Limb (tissue), 2 donors: ENCODE results near the gene RPL15.
"Not testable (repeated sequence)": the region's sequence is repeated elsewhere in the genome, so short reads cannot be mapped to it uniquely, and the experiment has no call there.

Experiments used
- DNase-seq, 2 donors: peaks; one replicate each; pipeline ENCODE4 v3.0.0-alpha.2; 2016; ENCODE audit errors: extremely low spot score in 2 of 2

Gene RPL15

GRCh38 chr3:23889386-23889785 lies 27.5 kb upstream of the RPL15 start:
- no peak for DNase-seq

- no peak for DNase-seq
Measured at GRCh38 chr3:23889950-23890349, 27.0 kb upstream of the RPL15 start.

- no peak for DNase-seq
Measured at GRCh38 chr3:23894254-23895061, 22.5 kb upstream of the RPL15 start.

- DNase-seq, result no peak
Measured at GRCh38 chr3:23895181-23895580, 21.8 kb upstream of the RPL15 start.

- no peak for DNase-seq
Measured at GRCh38 chr3:23900744-23901143, 16.2 kb upstream of the RPL15 start.

- DNase-seq, result no peak
Measured at GRCh38 chr3:23904545-23904944, 12.4 kb upstream of the RPL15 start.

GRCh38 chr3:23909341-23909740 lies 7.6 kb upstream of the RPL15 start:
- DNase-seq, result no peak

GRCh38 chr3:23911397-23911796 lies 5.5 kb upstream of the RPL15 start:
- no peak for DNase-seq

- DNase-seq, result not testable (repeated sequence)
Measured at GRCh38 chr3:23912335-23912734, 4.6 kb upstream of the RPL15 start.

- no peak for DNase-seq
Measured at GRCh38 chr3:23913182-23913581, 3.8 kb upstream of the RPL15 start.

- no peak for DNase-seq
Measured at GRCh38 chr3:23913873-23914743, 2.8 kb upstream of the RPL15 start.

- DNase-seq, result no peak
Measured at GRCh38 chr3:23915537-23916108, 1.3 kb upstream of the RPL15 start.

- no peak for DNase-seq
Measured at GRCh38 chr3:23916152-23916885, 613 bp upstream of the RPL15 start.

- not testable (repeated sequence) for DNase-seq
Measured at GRCh38 chr3:23917679-23918303, 859 bp downstream of the RPL15 start.

GRCh38 chr3:23918331-23918730 lies 1.4 kb downstream of the RPL15 start:
- not testable (repeated sequence) for DNase-seq

GRCh38 chr3:23919628-23920027 lies 2.7 kb downstream of the RPL15 start:
- no peak for DNase-seq

- no peak for DNase-seq
Measured at GRCh38 chr3:23920151-23920655, 3.3 kb downstream of the RPL15 start.

GRCh38 chr3:23921052-23921511 lies 4.2 kb downstream of the RPL15 start:
- no peak for DNase-seq

- no peak for DNase-seq
Measured at GRCh38 chr3:23923786-23924185, 6.9 kb downstream of the RPL15 start.

GRCh38 chr3:23926246-23926645 lies 9.3 kb downstream of the RPL15 start:
- no peak for DNase-seq

- no peak for DNase-seq
Measured at GRCh38 chr3:23926736-23927135, 9.8 kb downstream of the RPL15 start.
